Breast epithelium (tissue), 3 donors: ENCODE results near the gene MTARC2.

ENCODE experiments used
- POLR2A ChIP-seq: fragments of 450-650 bp; IDR thresholded peaks from one replicate; pipeline ENCODE4 v1.6.1; 2016; ENCODE audit warnings: antibody characterized with exemption, mild to moderate bottlenecking, moderate library complexity
- POLR2AphosphoS5 ChIP-seq, 3 donors: sonication (generic); formaldehyde crosslinking; IDR thresholded peaks; one replicate each; pipeline ENCODE4 v1.6.1; 2017; ENCODE audit warnings: antibody characterized with exemption in 3 of 3
- TF ChIP-seq, protein P1 (sequence below), 3 donors: fragments of 450-650 bp; IDR thresholded peaks; one replicate each; pipeline ENCODE4 v1.5.1; 2016 to 2017; ENCODE audit warnings: antibody characterized with exemption in 3 of 3, mild to moderate bottlenecking in 3 of 3, moderate library complexity in 3 of 3

- TF ChIP-seq, protein P1, sequence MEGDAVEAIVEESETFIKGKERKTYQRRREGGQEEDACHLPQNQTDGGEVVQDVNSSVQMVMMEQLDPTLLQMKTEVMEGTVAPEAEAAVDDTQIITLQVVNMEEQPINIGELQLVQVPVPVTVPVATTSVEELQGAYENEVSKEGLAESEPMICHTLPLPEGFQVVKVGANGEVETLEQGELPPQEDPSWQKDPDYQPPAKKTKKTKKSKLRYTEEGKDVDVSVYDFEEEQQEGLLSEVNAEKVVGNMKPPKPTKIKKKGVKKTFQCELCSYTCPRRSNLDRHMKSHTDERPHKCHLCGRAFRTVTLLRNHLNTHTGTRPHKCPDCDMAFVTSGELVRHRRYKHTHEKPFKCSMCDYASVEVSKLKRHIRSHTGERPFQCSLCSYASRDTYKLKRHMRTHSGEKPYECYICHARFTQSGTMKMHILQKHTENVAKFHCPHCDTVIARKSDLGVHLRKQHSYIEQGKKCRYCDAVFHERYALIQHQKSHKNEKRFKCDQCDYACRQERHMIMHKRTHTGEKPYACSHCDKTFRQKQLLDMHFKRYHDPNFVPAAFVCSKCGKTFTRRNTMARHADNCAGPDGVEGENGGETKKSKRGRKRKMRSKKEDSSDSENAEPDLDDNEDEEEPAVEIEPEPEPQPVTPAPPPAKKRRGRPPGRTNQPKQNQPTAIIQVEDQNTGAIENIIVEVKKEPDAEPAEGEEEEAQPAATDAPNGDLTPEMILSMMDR (IDR thresholded peaks at IDR 0.05), result no peak
- TF ChIP-seq POLR2AphosphoS5 (IDR thresholded peaks at IDR 0.05) (no peak), POLR2A (no peak)
Observed at GRCh38 chr1:220701974-220702373, 46.1 kb upstream of the MTARC2 start.
